ENCODE data around the gene MYL12B. TPM values are rescaled to one million over a fixed set of nuclear protein-coding genes. Genes with fewer than 3 reads are reported as not detected.

MYL12B gene
- total RNA-seq, 4 donors from 2014 or later: 362 to 430 (median 386) TPM

DNA sequence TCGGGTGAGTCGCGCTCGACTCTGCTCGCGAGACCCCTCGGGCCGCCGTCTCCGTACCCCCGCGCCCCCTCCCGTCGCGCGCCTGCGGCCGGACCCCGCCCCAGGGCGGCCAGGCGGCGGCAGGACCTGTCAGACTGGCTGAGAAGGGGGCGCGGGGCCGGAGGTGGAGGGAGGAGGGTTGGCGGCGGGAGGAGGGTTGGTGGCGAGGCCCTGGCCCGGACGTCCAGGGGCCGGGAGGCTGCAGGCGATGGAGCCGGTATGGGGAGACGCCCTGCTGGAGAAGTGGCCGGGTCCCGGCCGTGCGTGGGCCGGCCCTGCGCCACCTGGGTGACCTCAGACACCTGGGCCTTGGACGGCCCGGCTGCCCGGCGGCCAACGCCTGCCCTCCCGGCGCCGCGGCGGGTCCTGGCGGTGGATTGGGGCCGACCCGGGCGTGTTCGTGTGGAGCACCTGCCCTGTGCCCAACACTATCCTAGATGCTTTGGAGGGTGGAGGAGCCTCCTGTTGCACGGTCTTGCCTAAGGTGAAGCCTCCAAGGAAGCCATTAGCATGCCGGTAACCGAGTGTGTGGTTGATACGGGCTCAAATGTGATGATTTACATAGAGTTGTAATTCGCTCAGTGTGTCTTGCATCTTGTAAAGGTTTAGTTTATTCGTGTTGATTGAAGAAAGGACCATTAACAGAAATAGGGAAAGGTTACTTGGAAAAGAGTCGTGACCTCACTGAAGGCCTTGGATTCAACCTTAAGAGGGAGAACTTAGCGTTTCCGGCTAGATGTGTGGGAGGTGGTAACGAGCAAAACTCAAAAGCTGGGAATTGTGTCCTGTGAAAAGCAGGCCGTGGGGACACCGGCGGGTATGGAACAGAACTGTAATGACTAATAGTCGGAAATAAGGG, 550 bp downstream of the MYL12B start:
- TF ChIP-seq POLR2A (IDR thresholded peaks at IDR 0.05): peak in 1 of 4 donors; percentile 3
- TF ChIP-seq, protein P1, sequence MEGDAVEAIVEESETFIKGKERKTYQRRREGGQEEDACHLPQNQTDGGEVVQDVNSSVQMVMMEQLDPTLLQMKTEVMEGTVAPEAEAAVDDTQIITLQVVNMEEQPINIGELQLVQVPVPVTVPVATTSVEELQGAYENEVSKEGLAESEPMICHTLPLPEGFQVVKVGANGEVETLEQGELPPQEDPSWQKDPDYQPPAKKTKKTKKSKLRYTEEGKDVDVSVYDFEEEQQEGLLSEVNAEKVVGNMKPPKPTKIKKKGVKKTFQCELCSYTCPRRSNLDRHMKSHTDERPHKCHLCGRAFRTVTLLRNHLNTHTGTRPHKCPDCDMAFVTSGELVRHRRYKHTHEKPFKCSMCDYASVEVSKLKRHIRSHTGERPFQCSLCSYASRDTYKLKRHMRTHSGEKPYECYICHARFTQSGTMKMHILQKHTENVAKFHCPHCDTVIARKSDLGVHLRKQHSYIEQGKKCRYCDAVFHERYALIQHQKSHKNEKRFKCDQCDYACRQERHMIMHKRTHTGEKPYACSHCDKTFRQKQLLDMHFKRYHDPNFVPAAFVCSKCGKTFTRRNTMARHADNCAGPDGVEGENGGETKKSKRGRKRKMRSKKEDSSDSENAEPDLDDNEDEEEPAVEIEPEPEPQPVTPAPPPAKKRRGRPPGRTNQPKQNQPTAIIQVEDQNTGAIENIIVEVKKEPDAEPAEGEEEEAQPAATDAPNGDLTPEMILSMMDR (IDR thresholded peaks at IDR 0.05): peak in 1 of 6 experiments; percentile 13
- Histone ChIP-seq H3K4me1 (peaks cover 21 to 61% (median 31%) of the 10 kb centered on the region in 3 donors), H3K27ac (peak overlapping the region; percentile 95 to 98 (median 98)), H3K4me3 (peak overlapping the region; percentile 74 to 92 (median 82)), H3K36me3 (peaks cover 0 to 17% (median 11%) of the 10 kb centered on the region in 3 donors), H3K9me3 (no peaks in the 10 kb centered on the region), H3K27me3 (no peaks in the 10 kb centered on the region)
- 0 to 1% methylated on average over 11 of the region's 69 CpGs for WGBS, 2 donors
- DNase-seq: no peak
- intact Hi-C loops (cut with DNase I): loop anchor here (10.0 kb wide), 1 partner anchor 192 kb away; the partner anchor contains the start of gene TGIF1

DNA sequence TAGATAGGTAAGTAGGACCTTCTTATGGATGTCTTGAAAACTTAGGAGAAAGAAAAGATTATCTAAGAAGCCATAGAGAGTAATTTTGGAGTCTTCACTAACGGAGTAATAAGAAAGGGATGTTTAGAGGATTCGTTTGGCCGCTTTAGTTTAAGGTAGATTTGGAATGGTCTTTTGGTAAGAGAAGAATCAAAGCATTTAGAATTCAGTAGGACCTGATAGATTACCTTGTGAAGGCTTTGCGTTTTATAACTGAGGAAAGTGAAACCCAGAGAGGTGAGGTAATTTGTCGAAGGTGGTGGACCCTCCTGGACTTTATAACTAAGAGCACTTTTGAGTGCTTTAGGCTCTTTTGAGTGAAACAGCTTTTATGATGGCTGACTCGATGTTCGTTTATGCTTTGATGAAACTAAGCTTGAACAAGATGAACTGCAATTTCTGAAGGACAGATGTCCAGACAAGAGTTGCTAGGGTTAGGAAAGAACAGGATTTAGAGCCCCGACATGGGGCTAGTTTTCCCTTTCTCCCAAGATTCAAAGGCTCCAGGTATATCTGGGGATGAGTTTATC, 1.3 kb downstream of the MYL12B start:
- TF ChIP-seq, protein P1 (IDR thresholded peaks at IDR 0.05): no peak
- TF ChIP-seq POLR2A (IDR thresholded peaks at IDR 0.05): no peak
- peak overlapping the region; percentile 95 to 98 (median 98) for H3K27ac ChIP-seq
- peaks cover 0 to 10% (median 4%) of the 10 kb centered on the region in 3 donors for H3K36me3 ChIP-seq
- DNase-seq: no peak
- H3K9me3 ChIP-seq: no peaks in the 10 kb centered on the region
- H3K27me3 ChIP-seq: no peaks in the 10 kb centered on the region
- peaks cover 23 to 65% (median 38%) of the 10 kb centered on the region in 3 donors for H3K4me1 ChIP-seq
- peak overlapping the region; percentile 74 to 92 (median 82) for H3K4me3 ChIP-seq
- 6 to 10% methylated on average over 8 of the region's 8 CpGs for WGBS, 2 donors
- intact Hi-C loops (cut with DNase I): loop anchor here (10.0 kb wide), 1 partner anchor 192 kb away; the partner anchor contains the start of gene TGIF1

DNA sequence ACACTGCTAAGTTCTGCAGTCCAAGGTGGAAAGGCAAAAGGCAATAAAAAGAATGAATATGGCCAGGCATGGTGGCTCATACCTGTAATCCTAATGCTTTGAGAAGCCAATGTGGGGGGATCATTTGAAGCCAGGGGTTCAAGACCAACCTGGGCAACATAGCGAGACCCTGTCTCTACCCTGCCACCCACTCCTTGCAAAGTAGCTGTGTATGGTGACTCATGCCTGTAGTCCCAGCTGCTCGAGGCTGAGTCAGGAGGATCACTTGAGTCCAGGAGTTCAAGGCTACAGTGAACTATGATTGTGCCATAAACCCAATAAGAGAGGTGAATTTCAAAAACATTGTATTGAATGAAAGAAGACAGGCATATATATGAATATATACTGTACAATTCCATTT, 2.4 kb downstream of the MYL12B start:
- Histone ChIP-seq H3K27me3 (no peaks in the 10 kb centered on the region), H3K9me3 (no peaks in the 10 kb centered on the region), H3K4me1 (peaks cover 23 to 77% (median 49%) of the 10 kb centered on the region in 3 donors), H3K36me3 (no peaks in the 10 kb centered on the region), H3K4me3 (peak overlapping the region; percentile 74 to 92 (median 82)), H3K27ac (peak overlapping the region in 3 of 4 donors; percentile 95 to 98 (median 98))
- intact Hi-C loops (cut with DNase I): loop anchor here (10.0 kb wide), 1 partner anchor 190 kb away; the partner anchor contains the start of gene TGIF1
- no peak for DNase-seq
- no peak for TF ChIP-seq POLR2A (IDR thresholded peaks at IDR 0.05)
- TF ChIP-seq, protein P1 (IDR thresholded peaks at IDR 0.05): no peak
- WGBS, 2 donors: 31 to 38% methylated on average over 2 of the region's 2 CpGs

GRCh38 chr18:3265564-3266033, 3.7 kb downstream of the MYL12B start:
- peaks cover 23 to 80% (median 55%) of the 10 kb centered on the region in 3 donors for H3K4me1 ChIP-seq
- intact Hi-C loops (cut with DNase I): loop anchor here (10.0 kb wide), 1 partner anchor 189 kb away; the partner anchor contains the start of gene TGIF1
- WGBS, 2 donors: 30% methylated on average over 3 of the region's 3 CpGs
- H3K27ac ChIP-seq: peak overlapping the region; percentile 17 to 64 (median 50)
- no peak for DNase-seq
- no peaks in the 10 kb centered on the region for H3K9me3 ChIP-seq
- TF ChIP-seq, protein P1 (IDR thresholded peaks at IDR 0.05): no peak
- TF ChIP-seq POLR2A (IDR thresholded peaks at IDR 0.05): no peak
- no peaks in the 10 kb centered on the region for H3K36me3 ChIP-seq
- H3K4me3 ChIP-seq: no peak overlapping the region
- H3K27me3 ChIP-seq: no peaks in the 10 kb centered on the region
